Stomach (tissue), 9 donors: Measurements from ENCODE around the gene FGF18. TPM values are rescaled to one million over a fixed set of nuclear protein-coding genes. Genes with fewer than 3 reads are reported as not detected.
A peak's percentile ranks its signal among the peaks of the same experiment; 100 is the strongest.
"Not testable (repeated sequence)": the region's sequence is repeated elsewhere in the genome, so short reads cannot be mapped to it uniquely, and the experiment has no call there.

ENCODE experiments used
- DNase-seq, 2 donors: peaks; one replicate each; pipeline versions ENCODE4 v3.0.0 to v3.0.0-alpha.2; 2013 to 2019
- H3K27ac ChIP-seq, 5 donors: fragments of 200-600 bp in 4 of 5; sonication (generic) in 4 of 5; one replicate each; pipeline ENCODE4 v1.5.1; 2013 to 2019; ENCODE audit warnings: mild to moderate bottlenecking in 1 of 5, moderate library complexity in 1 of 5
- H3K27me3 ChIP-seq, 3 donors: fragments of 200-600 bp; sonication (generic); one replicate each; pipeline ENCODE4 v1.5.1; 2017 to 2019; ENCODE audit warnings: mixed run types in 1 of 3
- H3K36me3 ChIP-seq, 4 donors: fragments of 200-600 bp; sonication (generic); 1 replicate in 3 of 4; 2 replicates in 1 of 4; pipeline ENCODE4 v1.5.1; 2016 to 2019
- H3K4me1 ChIP-seq, 4 donors: fragments of 200-600 bp; sonication (generic); one replicate each; pipeline ENCODE4 v1.5.1; 2016 to 2019
- H3K4me3 ChIP-seq, 4 donors: fragments of 200-600 bp; sonication (generic) in 3 of 4; one replicate each; pipeline ENCODE4 v1.5.1; 2016 to 2019; ENCODE audit warnings: mild to moderate bottlenecking in 1 of 4
- H3K9me3 ChIP-seq, 4 donors: fragments of 200-600 bp; sonication (generic); one replicate each; pipeline ENCODE4 v1.5.1; 2016 to 2019
- EP300 ChIP-seq: sonication (generic); formaldehyde crosslinking; IDR thresholded peaks from one replicate; pipeline ENCODE4 v1.6.1; 2017; ENCODE audit warnings: antibody characterized with exemption
- POLR2A ChIP-seq, 4 donors: fragments of 450-650 bp; IDR thresholded peaks; one replicate each; pipeline ENCODE4 v1.6.1; 2016; ENCODE audit warnings: antibody characterized with exemption in 4 of 4, control low read depth in 2 of 4, mild to moderate bottlenecking in 1 of 4, moderate library complexity in 1 of 4
- POLR2AphosphoS5 ChIP-seq, 3 donors: sonication (generic); formaldehyde crosslinking; IDR thresholded peaks; one replicate each; pipeline ENCODE4 v1.6.1; 2016; ENCODE audit warnings: antibody characterized with exemption in 3 of 3
- WGBS, 5 donors: extraction: QIAGEN DNeasy Blood & Tissue Kit in 3 of 5; methylation state at CpG; one replicate each; pipeline versions ENCODE4 v1.1.5 to v1.1.7; 2013 to 2018; 5-methylcytosine and 5-hydroxymethylcytosine counted together
- intact Hi-C: fragments of 100-400 bp; cut with DNase I; formaldehyde crosslinking; loops from one replicate; pipeline ENCODE4 v1.15.1; 2023; ENCODE audit warnings: low total_unique reads
- polyA plus RNA-seq, 3 donors: library from polyadenylated mRNA; stranded (reverse); fragments of 200-250 nt; gene quantifications; one replicate each; pipeline ENCODE4 v1.2.3, GENCODE V29; 2013
- total RNA-seq, 5 donors: library from RNA; depleted of rRNA; stranded (reverse); fragments of >200 nt; gene quantifications; one replicate each; pipeline versions ENCODE4 v1.1.0 to v1.2.3, GENCODE V29; 2014 to 2016
- TF ChIP-seq, protein P1 (sequence below), 7 experiments: fragments of 450-650 bp in 4 of 7; fragments of 200-600 bp in 3 of 7; sonication (generic) in 3 of 7; IDR thresholded peaks; one replicate each; pipeline ENCODE4 v1.5.1; 2016 to 2019; ENCODE audit warnings: antibody characterized with exemption in 7 of 7, control low read depth in 2 of 7, mild to moderate bottlenecking in 1 of 7
- donor health status: healthy with polysubstance abuse.
- donor health status: Bipolar disorder and iron deficiency.
- donor health status: healthy.

FGF18 gene
- total and polyA plus RNA-seq, 8 donors = 0.37 to 7.1 (median 0.46) TPM; not detected in 3

DNA sequence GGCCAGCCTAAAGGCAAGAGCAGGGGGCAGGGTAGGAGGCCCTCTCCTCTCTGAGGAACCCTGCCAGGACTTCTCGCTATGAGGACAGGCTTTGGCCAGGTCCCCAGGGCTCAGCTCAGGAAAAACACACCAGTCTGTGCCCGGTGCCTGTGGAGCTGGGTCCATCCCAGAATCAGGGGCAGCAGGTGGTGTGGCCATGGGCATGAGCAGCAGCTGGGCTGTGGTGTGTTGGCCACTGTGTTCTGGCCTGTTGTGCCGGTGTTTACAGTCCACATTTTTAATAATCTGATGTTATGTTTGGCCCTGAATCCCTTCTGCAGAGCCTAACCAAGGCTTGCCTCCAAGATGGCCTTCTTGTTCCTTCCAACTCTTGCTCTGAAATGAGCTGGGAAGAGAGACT, 77.0 kb downstream of the FGF18 start:
- peak overlapping the region in 1 of 5 donors; percentile 85 for H3K27ac ChIP-seq
- no peaks in the 10 kb centered on the region for H3K9me3 ChIP-seq
- intact Hi-C loops = no loop called here
- peaks cover 11 to 22% (median 18%) of the 10 kb centered on the region in 4 donors for H3K4me1 ChIP-seq
- H3K27me3 ChIP-seq = no peaks in the 10 kb centered on the region
- WGBS, 5 donors = 65 to 93% (median 78%) methylated on average over 3 of the region's 3 CpGs
- H3K4me3 ChIP-seq = no peak overlapping the region
- TF ChIP-seq, protein P1, sequence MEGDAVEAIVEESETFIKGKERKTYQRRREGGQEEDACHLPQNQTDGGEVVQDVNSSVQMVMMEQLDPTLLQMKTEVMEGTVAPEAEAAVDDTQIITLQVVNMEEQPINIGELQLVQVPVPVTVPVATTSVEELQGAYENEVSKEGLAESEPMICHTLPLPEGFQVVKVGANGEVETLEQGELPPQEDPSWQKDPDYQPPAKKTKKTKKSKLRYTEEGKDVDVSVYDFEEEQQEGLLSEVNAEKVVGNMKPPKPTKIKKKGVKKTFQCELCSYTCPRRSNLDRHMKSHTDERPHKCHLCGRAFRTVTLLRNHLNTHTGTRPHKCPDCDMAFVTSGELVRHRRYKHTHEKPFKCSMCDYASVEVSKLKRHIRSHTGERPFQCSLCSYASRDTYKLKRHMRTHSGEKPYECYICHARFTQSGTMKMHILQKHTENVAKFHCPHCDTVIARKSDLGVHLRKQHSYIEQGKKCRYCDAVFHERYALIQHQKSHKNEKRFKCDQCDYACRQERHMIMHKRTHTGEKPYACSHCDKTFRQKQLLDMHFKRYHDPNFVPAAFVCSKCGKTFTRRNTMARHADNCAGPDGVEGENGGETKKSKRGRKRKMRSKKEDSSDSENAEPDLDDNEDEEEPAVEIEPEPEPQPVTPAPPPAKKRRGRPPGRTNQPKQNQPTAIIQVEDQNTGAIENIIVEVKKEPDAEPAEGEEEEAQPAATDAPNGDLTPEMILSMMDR (IDR thresholded peaks at IDR 0.05) = no peak
- TF ChIP-seq POLR2A (IDR thresholded peaks at IDR 0.05) = no peak
- TF ChIP-seq POLR2AphosphoS5 (IDR thresholded peaks at IDR 0.05) = no peak
- no peak for TF ChIP-seq EP300
- DNase-seq = no peak
- no peaks in the 10 kb centered on the region for H3K36me3 ChIP-seq

DNA sequence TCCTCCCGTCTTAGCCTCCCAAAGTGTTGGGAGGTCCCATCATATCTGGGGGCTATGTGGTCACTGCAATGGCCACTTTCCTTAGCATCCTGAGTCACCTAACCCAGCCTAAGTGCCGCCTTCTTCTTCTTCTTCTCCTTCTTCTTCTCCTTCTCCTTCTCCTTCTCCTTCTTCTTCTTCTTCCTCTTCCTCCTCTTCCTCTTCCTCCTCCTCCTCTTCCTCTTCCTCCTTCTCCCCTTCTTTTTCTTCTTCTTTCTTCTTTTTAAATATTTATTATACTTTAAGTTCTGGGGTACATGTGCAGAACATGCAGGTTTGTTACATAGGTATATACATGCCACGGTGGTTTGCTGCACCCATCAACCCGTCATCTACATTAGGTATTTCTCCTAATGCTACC, 78.0 kb downstream of the FGF18 start:
- H3K27me3 ChIP-seq, H3K9me3 ChIP-seq, H3K36me3 ChIP-seq, H3K27ac ChIP-seq, H3K4me3 ChIP-seq, DNase-seq, intact Hi-C loops: not testable (repeated sequence)
- peaks cover 11 to 22% (median 18%) of the 10 kb centered on the region in 4 donors for H3K4me1 ChIP-seq
- 89 to 93% (median 91%) methylated on average over 4 of the region's 4 CpGs for WGBS, 5 donors

DNA sequence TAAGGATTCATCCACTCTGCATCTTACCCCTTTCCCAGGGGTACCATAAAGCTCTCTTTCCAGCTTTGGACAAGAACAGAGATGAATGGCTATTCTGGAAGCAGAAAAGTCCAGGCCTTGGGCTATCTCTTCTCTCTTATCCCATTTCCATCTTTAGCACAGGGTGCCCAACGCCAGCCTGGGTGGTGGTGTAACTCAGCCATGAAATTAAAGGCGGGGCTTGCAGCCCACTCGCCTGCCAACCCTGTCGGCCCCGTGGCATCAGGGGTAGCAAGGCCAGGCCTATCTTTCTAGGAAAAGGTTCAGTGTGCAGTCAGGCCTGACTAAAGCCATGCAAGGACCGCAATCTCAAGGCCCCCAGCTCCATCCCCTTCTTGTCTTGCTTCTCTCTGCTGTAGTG, 78.7 kb downstream of the FGF18 start:
- peaks cover 11 to 22% (median 18%) of the 10 kb centered on the region in 4 donors for H3K4me1 ChIP-seq
- intact Hi-C loops = no loop called here
- no peak overlapping the region for H3K4me3 ChIP-seq
- no peaks in the 10 kb centered on the region for H3K36me3 ChIP-seq
- no peak for DNase-seq
- no peaks in the 10 kb centered on the region for H3K27me3 ChIP-seq
- H3K27ac ChIP-seq = no peak overlapping the region
- 75 to 89% (median 86%) methylated on average over 6 of the region's 6 CpGs for WGBS, 5 donors
- no peaks in the 10 kb centered on the region for H3K9me3 ChIP-seq
- TF ChIP-seq POLR2A (IDR thresholded peaks at IDR 0.05) (no peak), POLR2AphosphoS5 (IDR thresholded peaks at IDR 0.05) (no peak), EP300 (no peak)
- TF ChIP-seq, protein P1 (IDR thresholded peaks at IDR 0.05) = no peak

DNA sequence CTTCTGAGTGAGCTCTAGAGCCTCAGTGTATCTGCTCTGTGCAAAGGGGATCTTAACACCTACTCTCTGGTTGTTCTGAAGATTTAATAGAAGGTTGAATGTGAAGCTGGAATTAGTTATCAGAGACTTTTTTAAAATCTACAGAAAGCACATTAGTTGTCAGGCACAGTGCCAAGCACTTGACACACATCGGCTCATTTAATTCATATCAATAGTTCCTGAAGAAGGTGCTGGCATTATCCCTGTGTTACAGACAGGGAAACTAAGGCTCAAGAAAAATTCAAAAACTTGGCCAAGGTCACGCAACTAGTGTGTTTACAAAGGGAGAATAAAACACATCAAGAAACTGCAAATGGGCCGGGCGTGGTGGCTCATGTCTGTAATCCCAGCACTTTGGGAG, 80.2 kb downstream of the FGF18 start:
- Histone ChIP-seq H3K9me3 (no peaks in the 10 kb centered on the region), H3K4me1 (peaks cover 4 to 10% (median 8%) of the 10 kb centered on the region in 4 donors), H3K27me3 (no peaks in the 10 kb centered on the region), H3K27ac (no peak overlapping the region), H3K4me3 (no peak overlapping the region), H3K36me3 (no peaks in the 10 kb centered on the region)
- intact Hi-C loops = no loop called here
- TF ChIP-seq EP300 (no peak), POLR2A (IDR thresholded peaks at IDR 0.05) (no peak), POLR2AphosphoS5 (IDR thresholded peaks at IDR 0.05) (no peak)
- TF ChIP-seq, protein P1 (IDR thresholded peaks at IDR 0.05) = no peak
- no peak for DNase-seq
- 63 to 75% (median 71%) methylated on average over 4 of the region's 4 CpGs for WGBS, 5 donors

DNA sequence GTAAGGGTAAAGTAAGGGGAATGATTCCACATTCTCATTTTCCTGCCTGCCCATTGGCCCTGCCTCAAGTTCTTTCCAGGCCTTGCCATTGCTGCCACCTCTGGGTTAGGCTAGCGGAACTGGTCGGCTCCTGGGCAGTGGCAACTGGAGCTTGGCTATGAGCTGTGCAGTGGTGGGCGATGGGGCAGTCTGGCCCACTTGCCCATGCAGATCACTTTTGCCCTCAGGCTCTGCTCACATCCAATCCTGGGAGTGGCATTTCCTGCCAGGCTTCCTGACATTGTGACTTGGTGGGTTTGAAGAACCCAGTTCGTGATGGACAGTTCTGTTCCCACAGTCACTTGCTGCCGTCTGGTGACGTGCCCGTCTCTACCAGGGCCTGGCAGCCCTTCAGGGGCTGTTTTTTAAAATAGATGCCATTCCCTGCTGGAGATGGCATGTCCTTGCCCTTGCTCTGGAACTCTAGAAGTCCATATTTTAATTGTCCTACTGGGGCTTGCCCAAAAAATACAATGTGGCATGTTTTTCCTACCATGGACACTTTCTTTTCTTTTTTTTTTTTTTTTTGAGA, 86.1 kb downstream of the FGF18 start:
- H3K4me3 ChIP-seq = no peak overlapping the region
- H3K27me3 ChIP-seq = no peaks in the 10 kb centered on the region
- no peak for TF ChIP-seq POLR2AphosphoS5 (IDR thresholded peaks at IDR 0.05)
- TF ChIP-seq, protein P1 (IDR thresholded peaks at IDR 0.05) = no peak
- no peak for TF ChIP-seq EP300
- TF ChIP-seq POLR2A (IDR thresholded peaks at IDR 0.05) = no peak
- WGBS, 5 donors = 85 to 96% (median 91%) methylated on average over 6 to 7 of the region's 7 CpGs
- no peak for DNase-seq
- intact Hi-C loops = no loop called here
- H3K27ac ChIP-seq = no peak overlapping the region
- no peaks in the 10 kb centered on the region for H3K9me3 ChIP-seq
- no peaks in the 10 kb centered on the region for H3K4me1 ChIP-seq
- no peaks in the 10 kb centered on the region for H3K36me3 ChIP-seq
